ACC112 (cell line): ENCODE data around the gene KLHL8.

ENCODE experiments used
- H2AFZ ChIP-seq: fragments of 200-600 bp; sonication (generic); one replicate; pipeline ENCODE4 v1.6.0; 2017; ENCODE audit warnings: antibody characterized with exemption, low read length; ENCODE audit not compliant: unreplicated experiment
- H3K27ac ChIP-seq: fragments of 200-600 bp; sonication (generic); 2 replicates; pipeline ENCODE4 v1.5.1; 2014; ENCODE audit warnings: low read depth, mild to moderate bottlenecking, antibody characterized with exemption, low read length, moderate library complexity
- H3K27me3 ChIP-seq: fragments of 200-600 bp; sonication (generic); 2 replicates; pipeline ENCODE4 v1.6.1; 2014; ENCODE audit warnings: mild to moderate bottlenecking, antibody characterized with exemption, low read length, moderate library complexity, mixed read lengths; ENCODE audit not compliant: insufficient read depth
- H3K36me3 ChIP-seq: fragments of 200-600 bp; sonication (generic); 2 replicates; pipeline ENCODE4 v1.6.1; 2016; ENCODE audit warnings: mild to moderate bottlenecking, antibody characterized with exemption, low read length, moderate library complexity, mixed read lengths; ENCODE audit not compliant: insufficient read depth
- H3K4me1 ChIP-seq: fragments of 200-600 bp; sonication (generic); one replicate; pipeline ENCODE4 v1.6.1; 2016; ENCODE audit warnings: low read length, mixed read lengths; ENCODE audit not compliant: insufficient read depth, unreplicated experiment, control insufficient read depth
- H3K4me3 ChIP-seq: fragments of 200-600 bp; sonication (generic); 2 replicates; pipeline ENCODE4 v1.5.1; 2014; ENCODE audit warnings: mild to moderate bottlenecking, low read depth, low read length
- H3K79me2 ChIP-seq: fragments of 200-600 bp; sonication (generic); one replicate; pipeline ENCODE4 v1.6.0; 2016; ENCODE audit warnings: low read length; ENCODE audit not compliant: control insufficient read depth, unreplicated experiment, insufficient read depth

KLHL8 gene

GRCh38 chr4:87209182-87209581, 11.2 kb downstream of the KLHL8 start:
- no peak overlapping the region for H3K27ac ChIP-seq
- H3K4me3 ChIP-seq, result no peak overlapping the region
- peaks cover 13% of the 10 kb centered on the region for H3K4me1 ChIP-seq
- H3K79me2 ChIP-seq, result peaks cover 6% of the 10 kb centered on the region
- no peaks in the 10 kb centered on the region for H3K27me3 ChIP-seq
- H3K36me3 ChIP-seq, result peaks cover 5% of the 10 kb centered on the region; the same call in 1 of the 2 replicates
- H2AFZ ChIP-seq, result no peak overlapping the region

DNA sequence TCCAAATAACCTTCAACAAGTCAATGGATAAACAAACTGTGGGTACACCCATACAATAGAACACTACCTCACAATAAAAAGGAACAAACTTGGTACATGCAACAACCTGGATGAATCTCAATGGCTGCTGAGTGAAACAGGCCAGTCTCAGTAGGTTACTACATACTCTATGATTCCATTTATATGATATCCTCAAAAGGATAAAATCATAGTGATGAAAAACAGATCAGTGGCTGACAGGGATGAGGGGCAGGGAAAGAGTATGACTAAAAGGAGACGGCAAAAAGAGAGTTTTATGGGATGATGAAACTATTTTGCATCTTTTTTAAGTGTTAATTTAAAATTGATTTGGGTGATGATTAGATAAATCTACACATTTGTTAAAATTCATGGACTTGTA, 15.9 kb downstream of the KLHL8 start:
- H3K27ac ChIP-seq, result no peak overlapping the region
- H3K36me3 ChIP-seq, result peaks cover 5% of the 10 kb centered on the region; the same call in 1 of the 2 replicates
- H2AFZ ChIP-seq, result no peak overlapping the region
- no peaks in the 10 kb centered on the region for H3K27me3 ChIP-seq
- no peaks in the 10 kb centered on the region for H3K4me1 ChIP-seq
- H3K4me3 ChIP-seq, result no peak overlapping the region
- H3K79me2 ChIP-seq, result peaks cover 6% of the 10 kb centered on the region

DNA sequence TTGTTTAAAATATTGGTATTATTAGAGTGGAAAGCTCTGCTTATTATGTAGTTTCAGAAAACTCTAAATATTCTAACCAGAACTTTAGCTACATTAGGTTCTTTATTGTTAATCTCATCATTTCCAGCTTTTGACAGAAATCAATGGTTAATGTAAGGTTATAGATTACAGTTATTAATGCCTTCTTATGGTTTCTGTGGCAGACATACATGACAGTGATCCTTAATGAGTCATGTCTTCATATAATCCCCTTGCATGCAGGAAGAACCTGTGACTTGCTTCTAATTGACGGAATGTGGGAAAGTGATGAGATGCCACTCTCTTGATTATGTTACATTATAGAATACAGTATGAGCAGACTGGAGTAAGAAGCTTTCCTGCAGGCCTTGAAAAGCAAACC, 23.5 kb downstream of the KLHL8 start:
- Histone ChIP-seq H3K79me2 (peaks cover 8% of the 10 kb centered on the region), H2AFZ (no peak overlapping the region), H3K27ac (no peak overlapping the region), H3K4me3 (no peak overlapping the region), H3K36me3 (no peaks in the 10 kb centered on the region), H3K27me3 (no peaks in the 10 kb centered on the region), H3K4me1 (no peaks in the 10 kb centered on the region)

DNA sequence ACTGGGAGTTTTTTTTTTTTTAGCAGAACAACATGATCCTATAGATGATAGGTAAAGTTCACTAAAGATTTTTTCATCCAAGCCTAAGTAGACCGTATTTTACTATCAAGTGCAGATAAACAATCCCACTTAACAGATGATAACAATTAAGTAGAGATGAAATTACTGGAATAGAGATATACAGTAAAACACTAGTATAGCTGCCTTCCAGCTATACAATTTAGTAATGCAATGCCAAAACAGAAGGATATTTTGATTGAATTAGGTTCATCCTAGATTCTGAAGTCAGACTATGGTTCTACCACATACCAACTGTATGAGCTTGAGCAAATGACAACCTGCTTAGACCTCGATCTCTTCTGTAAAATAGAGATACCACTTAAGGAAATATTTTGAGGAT, 24.3 kb downstream of the KLHL8 start:
- no peak overlapping the region for H3K27ac ChIP-seq
- no peaks in the 10 kb centered on the region for H3K27me3 ChIP-seq
- H3K36me3 ChIP-seq, result no peaks in the 10 kb centered on the region
- no peak overlapping the region for H2AFZ ChIP-seq
- H3K4me1 ChIP-seq, result no peaks in the 10 kb centered on the region
- no peak overlapping the region for H3K4me3 ChIP-seq
- H3K79me2 ChIP-seq, result peaks cover 8% of the 10 kb centered on the region

- H3K27me3 ChIP-seq, result no peaks in the 10 kb centered on the region
- H3K79me2 ChIP-seq, result peaks cover 8% of the 10 kb centered on the region
- H3K4me3 ChIP-seq, result no peak overlapping the region
- no peaks in the 10 kb centered on the region for H3K36me3 ChIP-seq
- H3K4me1 ChIP-seq, result no peaks in the 10 kb centered on the region
- H2AFZ ChIP-seq, result no peak overlapping the region
- no peak overlapping the region for H3K27ac ChIP-seq
Measured at GRCh38 chr4:87193958-87194675, 26.3 kb downstream of the KLHL8 start.

DNA sequence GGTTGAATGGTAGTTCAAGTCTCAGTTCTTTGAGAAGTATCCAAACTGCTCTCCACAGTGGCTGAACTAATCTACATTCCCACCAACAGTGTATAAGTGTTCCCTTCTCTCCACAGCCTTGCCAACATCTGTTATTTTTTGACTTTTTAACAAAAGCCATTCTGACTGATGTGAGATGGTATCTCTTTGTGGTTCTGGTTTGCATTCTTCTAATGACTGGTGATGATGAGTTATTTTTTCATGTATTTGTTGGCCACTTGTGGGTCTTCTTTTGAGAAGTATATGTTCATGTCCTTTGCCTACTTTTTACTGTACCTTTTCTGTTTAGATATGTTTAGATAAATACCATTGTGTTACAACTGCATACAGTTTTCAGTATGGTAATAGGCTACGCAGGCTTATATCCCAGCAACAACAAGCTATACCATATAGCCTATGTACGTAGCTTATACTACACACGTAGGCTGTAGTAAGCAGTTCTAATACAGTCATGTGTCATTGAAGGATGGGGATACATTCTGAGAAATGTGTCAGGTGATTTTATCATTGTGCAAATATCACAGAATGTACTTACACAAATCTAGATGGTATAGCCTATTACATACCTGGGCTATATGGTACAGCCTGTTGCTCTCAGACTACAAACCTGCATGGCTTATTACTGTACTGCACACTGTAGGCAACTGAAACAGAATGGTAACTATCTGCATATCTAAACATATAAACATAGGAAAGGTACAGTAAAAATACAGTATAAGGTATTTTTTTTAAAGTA, 28.1 kb downstream of the KLHL8 start:
- H3K4me3 ChIP-seq, result no peak overlapping the region
- H3K27ac ChIP-seq, result no peak overlapping the region
- H3K36me3 ChIP-seq, result no peaks in the 10 kb centered on the region
- H2AFZ ChIP-seq, result no peak overlapping the region
- peaks cover 4% of the 10 kb centered on the region for H3K79me2 ChIP-seq
- H3K4me1 ChIP-seq, result no peaks in the 10 kb centered on the region
- no peaks in the 10 kb centered on the region for H3K27me3 ChIP-seq

DNA sequence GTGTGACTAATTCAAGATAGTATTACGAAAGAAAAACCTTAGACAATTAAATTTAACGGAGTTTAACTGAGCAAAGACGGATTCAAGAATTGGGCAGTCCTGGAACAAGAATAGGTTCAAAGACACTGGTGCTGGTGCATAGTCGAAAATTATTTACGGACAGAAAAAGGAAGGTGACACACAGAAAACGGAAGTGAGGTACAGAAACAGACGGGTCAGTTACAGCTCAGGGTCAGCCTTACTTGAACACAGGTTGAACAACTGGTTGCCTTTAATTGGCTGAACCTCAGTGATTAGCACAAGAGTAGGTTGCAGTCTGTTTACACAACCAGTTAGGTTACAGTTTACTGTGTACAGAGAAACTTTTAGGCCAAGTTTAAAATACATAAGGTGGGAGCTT, 31.5 kb downstream of the KLHL8 start:
- Histone ChIP-seq H3K4me3 (no peak overlapping the region), H3K36me3 (no peaks in the 10 kb centered on the region), H3K4me1 (no peaks in the 10 kb centered on the region), H3K27me3 (no peaks in the 10 kb centered on the region), H3K27ac (no peak overlapping the region), H3K79me2 (no peaks in the 10 kb centered on the region), H2AFZ (no peak overlapping the region)

- Histone ChIP-seq H3K79me2 (no peaks in the 10 kb centered on the region), H3K4me1 (no peaks in the 10 kb centered on the region), H3K27ac (no peak overlapping the region), H3K4me3 (no peak overlapping the region), H3K27me3 (no peaks in the 10 kb centered on the region), H3K36me3 (no peaks in the 10 kb centered on the region), H2AFZ (no peak overlapping the region)
Measured at GRCh38 chr4:87188048-87188447, 32.4 kb downstream of the KLHL8 start.

- Histone ChIP-seq H3K27me3 (no peaks in the 10 kb centered on the region), H3K36me3 (no peaks in the 10 kb centered on the region), H3K4me3 (no peak overlapping the region), H3K79me2 (no peaks in the 10 kb centered on the region), H3K4me1 (no peaks in the 10 kb centered on the region), H3K27ac (no peak overlapping the region), H2AFZ (no peak overlapping the region)
Measured at GRCh38 chr4:87185146-87185870, 35.1 kb downstream of the KLHL8 start.

DNA sequence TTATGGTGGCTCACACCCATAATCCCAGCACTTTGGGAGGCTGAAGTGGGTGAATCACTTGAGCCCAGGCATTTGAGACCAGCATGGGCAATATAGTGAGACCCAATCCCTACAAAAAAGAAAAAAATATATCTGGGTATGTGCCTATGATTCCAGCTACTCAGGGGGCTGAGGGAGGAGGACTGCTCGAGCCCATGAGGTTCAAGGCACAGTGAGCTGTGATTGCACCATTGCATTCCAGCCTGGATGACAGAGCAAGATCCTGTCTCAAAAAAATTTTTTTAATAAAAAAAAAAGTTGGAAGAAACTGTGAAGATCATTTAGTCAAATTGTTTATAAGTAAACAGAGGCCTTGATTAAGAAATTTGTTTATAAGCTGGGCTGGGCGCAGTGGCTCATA, 39.7 kb downstream of the KLHL8 start:
- no peaks in the 10 kb centered on the region for H3K36me3 ChIP-seq
- H3K27me3 ChIP-seq, result no peaks in the 10 kb centered on the region
- no peak overlapping the region for H3K4me3 ChIP-seq
- H3K4me1 ChIP-seq, result no peaks in the 10 kb centered on the region
- no peaks in the 10 kb centered on the region for H3K79me2 ChIP-seq
- no peak overlapping the region for H2AFZ ChIP-seq
- H3K27ac ChIP-seq, result no peak overlapping the region
